ENCODE data around the gene SLC7A6.

Gene SLC7A6

GRCh38 chr16:68257906-68258800 is 6.2 kb upstream of the SLC7A6 start:
- Histone ChIP-seq H2AFZ (ENCODE audit: low read length) (no peak overlapping the region), H3K36me3 (ENCODE audit: insufficient read depth, low read length) (peaks cover 52% of the 10 kb centered on the region), H3K9ac (ENCODE audit: low read length) (peak overlapping the region; percentile 46), H3K9me3 (ENCODE audit: low read length) (no peaks in the 10 kb centered on the region), H4K20me1 (ENCODE audit: insufficient read depth, low read length) (no peaks in the 10 kb centered on the region), H3K4me1 (ENCODE audit: insufficient read depth, low read length, severe bottlenecking) (peaks cover 26% of the 10 kb centered on the region), H3K27ac (ENCODE audit: low read depth, low read length, poor library complexity, severe bottlenecking) (peak overlapping the region; percentile 99), H3K4me2 (ENCODE audit: low read length) (peak overlapping the region; percentile 46), H3K4me3 (ENCODE audit: low read depth, low read length, poor library complexity, severe bottlenecking) (no peak overlapping the region), H3F3A (ENCODE audit: insufficient read depth, low read length) (no peaks in the 10 kb centered on the region), H3K79me2 (ENCODE audit: insufficient read depth, low read length) (no peaks in the 10 kb centered on the region), H3K27me3 (ENCODE audit: insufficient read depth, low read length) (no peaks in the 10 kb centered on the region), H3K9me2 (ENCODE audit: low read depth, low read length) (no peaks in the 10 kb centered on the region)
- no peak for TF ChIP-seq CTCF (IDR thresholded peaks at IDR 0.05; ENCODE audit: low read length)
- TF ChIP-seq EZH2 (IDR thresholded peaks at IDR 0.05; ENCODE audit: borderline replicate concordance, low read length) = no peak

GRCh38 chr16:68259007-68259825 is 5.1 kb upstream of the SLC7A6 start:
- no peak for TF ChIP-seq EZH2 (IDR thresholded peaks at IDR 0.05; ENCODE audit: borderline replicate concordance, low read length)
- peak; percentile 16; the same call in 1 of the 2 replicates for TF ChIP-seq CTCF (IDR thresholded peaks at IDR 0.05; ENCODE audit: low read length)
- no peaks in the 10 kb centered on the region for H3F3A ChIP-seq (ENCODE audit: insufficient read depth, low read length)
- no peak overlapping the region; the same call in 1 of the 2 replicates for H3K9ac ChIP-seq (ENCODE audit: low read length)
- H3K9me3 ChIP-seq (ENCODE audit: low read length) = no peaks in the 10 kb centered on the region
- peaks cover 33% of the 10 kb centered on the region for H3K4me1 ChIP-seq (ENCODE audit: insufficient read depth, low read length, severe bottlenecking)
- no peak overlapping the region for H3K4me3 ChIP-seq (ENCODE audit: low read depth, low read length, poor library complexity, severe bottlenecking)
- no peaks in the 10 kb centered on the region for H3K27me3 ChIP-seq (ENCODE audit: insufficient read depth, low read length)
- peak overlapping the region; percentile 99 for H3K27ac ChIP-seq (ENCODE audit: low read depth, low read length, poor library complexity, severe bottlenecking)
- no peaks in the 10 kb centered on the region for H3K9me2 ChIP-seq (ENCODE audit: low read depth, low read length)
- H3K4me2 ChIP-seq (ENCODE audit: low read length) = no peak overlapping the region
- H2AFZ ChIP-seq (ENCODE audit: low read length) = no peak overlapping the region
- no peaks in the 10 kb centered on the region for H4K20me1 ChIP-seq (ENCODE audit: insufficient read depth, low read length)
- peaks cover 46% of the 10 kb centered on the region for H3K36me3 ChIP-seq (ENCODE audit: insufficient read depth, low read length)
- no peaks in the 10 kb centered on the region for H3K79me2 ChIP-seq (ENCODE audit: insufficient read depth, low read length)

GRCh38 chr16:68263559-68264127 is 683 bp upstream of the SLC7A6 start:
- Histone ChIP-seq H3K9ac (ENCODE audit: low read length) (peak overlapping the region; percentile 71), H3K4me2 (ENCODE audit: low read length) (peak overlapping the region; percentile 84), H3K36me3 (ENCODE audit: insufficient read depth, low read length) (peaks cover 27% of the 10 kb centered on the region; the same call in 1 of the 2 replicates), H3K9me3 (ENCODE audit: low read length) (no peaks in the 10 kb centered on the region), H4K20me1 (ENCODE audit: insufficient read depth, low read length) (no peaks in the 10 kb centered on the region), H3K4me3 (ENCODE audit: low read depth, low read length, poor library complexity, severe bottlenecking) (peak overlapping the region; percentile 87), H2AFZ (ENCODE audit: low read length) (no peak overlapping the region), H3K79me2 (ENCODE audit: insufficient read depth, low read length) (peaks cover 28% of the 10 kb centered on the region), H3F3A (ENCODE audit: insufficient read depth, low read length) (no peaks in the 10 kb centered on the region), H3K4me1 (ENCODE audit: insufficient read depth, low read length, severe bottlenecking) (peaks cover 45% of the 10 kb centered on the region), H3K27me3 (ENCODE audit: insufficient read depth, low read length) (no peaks in the 10 kb centered on the region), H3K27ac (ENCODE audit: low read depth, low read length, poor library complexity, severe bottlenecking) (peak overlapping the region; percentile 66), H3K9me2 (ENCODE audit: low read depth, low read length) (no peaks in the 10 kb centered on the region)
- TF ChIP-seq EZH2 (IDR thresholded peaks at IDR 0.05; ENCODE audit: borderline replicate concordance, low read length) (no peak), CTCF (IDR thresholded peaks at IDR 0.05; ENCODE audit: low read length) (no peak)

All from OCI-LY1 (cell line).